ENCODE measurements around the gene ZFYVE28. TPM values are rescaled to one million over a fixed set of nuclear protein-coding genes. Genes with fewer than 3 reads are reported as not detected.

The ZFYVE28 gene
- total RNA-seq, 1 donor from 2014 or later = 0.39 TPM

DNA sequence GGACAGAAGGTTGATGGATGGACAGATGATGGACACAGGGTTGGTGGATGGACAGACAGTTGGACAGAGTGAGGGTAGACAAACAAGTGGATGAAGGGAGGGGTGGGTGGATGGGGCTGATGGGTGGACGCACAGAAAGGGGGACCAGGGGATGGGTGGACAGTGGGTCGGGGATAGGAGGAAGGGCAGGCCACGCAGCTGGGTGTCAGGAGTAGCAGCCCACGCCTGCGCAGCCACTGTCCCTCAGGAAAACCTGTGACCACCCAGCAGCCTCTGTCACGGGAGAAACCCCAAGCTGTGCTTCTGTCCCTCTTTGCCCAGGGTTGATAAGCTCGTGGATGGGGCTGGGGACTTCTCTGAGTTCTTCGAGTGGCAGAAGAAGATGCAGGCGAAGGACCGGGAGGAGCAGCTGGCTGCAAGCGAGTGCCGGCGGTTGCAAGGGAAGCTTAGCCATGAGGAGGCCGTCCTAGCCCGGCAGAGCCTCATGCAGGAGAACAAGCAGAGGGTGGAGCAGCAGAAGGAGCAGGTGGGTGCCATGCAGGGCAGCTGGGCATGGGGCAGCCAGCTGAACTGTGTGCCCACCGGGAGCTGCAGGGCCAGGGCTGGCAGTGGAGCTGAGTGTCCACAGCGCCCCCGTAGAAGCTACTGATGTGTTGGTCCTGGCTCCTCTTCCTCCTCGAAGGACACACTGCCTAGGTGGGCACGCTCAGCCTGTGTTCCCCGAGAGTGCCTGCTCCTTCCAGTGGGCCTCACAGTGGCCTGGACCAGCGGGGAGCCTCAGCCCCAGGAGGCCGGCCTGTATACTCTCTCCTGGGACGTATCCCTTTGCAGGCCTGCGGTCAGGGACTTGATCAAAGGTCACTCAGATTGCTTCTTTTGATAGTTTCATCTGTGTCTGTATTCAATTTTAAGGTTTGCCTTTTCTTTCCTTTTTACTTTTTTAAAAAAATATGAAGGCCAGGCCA, 33.7 kb upstream of the ZFYVE28 start:
- Histone ChIP-seq H3K27ac (no peak overlapping the region), H3K79me2 (ENCODE audit: low read depth) (no peaks in the 10 kb centered on the region), H3K9me3 (ENCODE audit: low read depth) (no peaks in the 10 kb centered on the region), H3F3A (ENCODE audit: low read depth) (no peaks in the 10 kb centered on the region), H3K36me3 (no peaks in the 10 kb centered on the region), H3K4me1 (no peaks in the 10 kb centered on the region), H4K20me1 (ENCODE audit: low read depth) (no peaks in the 10 kb centered on the region), H2AFZ (replicated peaks) (no peak overlapping the region), H3K27me3 (no peaks in the 10 kb centered on the region), H3K4me2 (no peak overlapping the region), H3K9ac (no peak overlapping the region), H3K4me3 (no peak overlapping the region)
- TF ChIP-seq EZH2 (IDR thresholded peaks at IDR 0.05) (no peak), EZH2phosphoT487 (IDR thresholded peaks at IDR 0.05) (no peak)
- TF ChIP-seq, protein P1, sequence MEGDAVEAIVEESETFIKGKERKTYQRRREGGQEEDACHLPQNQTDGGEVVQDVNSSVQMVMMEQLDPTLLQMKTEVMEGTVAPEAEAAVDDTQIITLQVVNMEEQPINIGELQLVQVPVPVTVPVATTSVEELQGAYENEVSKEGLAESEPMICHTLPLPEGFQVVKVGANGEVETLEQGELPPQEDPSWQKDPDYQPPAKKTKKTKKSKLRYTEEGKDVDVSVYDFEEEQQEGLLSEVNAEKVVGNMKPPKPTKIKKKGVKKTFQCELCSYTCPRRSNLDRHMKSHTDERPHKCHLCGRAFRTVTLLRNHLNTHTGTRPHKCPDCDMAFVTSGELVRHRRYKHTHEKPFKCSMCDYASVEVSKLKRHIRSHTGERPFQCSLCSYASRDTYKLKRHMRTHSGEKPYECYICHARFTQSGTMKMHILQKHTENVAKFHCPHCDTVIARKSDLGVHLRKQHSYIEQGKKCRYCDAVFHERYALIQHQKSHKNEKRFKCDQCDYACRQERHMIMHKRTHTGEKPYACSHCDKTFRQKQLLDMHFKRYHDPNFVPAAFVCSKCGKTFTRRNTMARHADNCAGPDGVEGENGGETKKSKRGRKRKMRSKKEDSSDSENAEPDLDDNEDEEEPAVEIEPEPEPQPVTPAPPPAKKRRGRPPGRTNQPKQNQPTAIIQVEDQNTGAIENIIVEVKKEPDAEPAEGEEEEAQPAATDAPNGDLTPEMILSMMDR (IDR thresholded peaks at IDR 0.05) = no peak
- no peaks in the 10 kb centered on the region for H3K9me3 Mint-ChIP-seq
- H3K36me3 Mint-ChIP-seq = no peaks in the 10 kb centered on the region
- no peak overlapping the region for H3K27ac Mint-ChIP-seq
- no peak overlapping the region for H3K4me3 Mint-ChIP-seq
- peaks cover 7% of the 10 kb centered on the region for H3K27me3 Mint-ChIP-seq (ENCODE audit: insufficient read depth, low read depth)
- H3K4me1 Mint-ChIP-seq = no peaks in the 10 kb centered on the region
- no peak for DNase-seq (ENCODE audit: low spot score)

DNA sequence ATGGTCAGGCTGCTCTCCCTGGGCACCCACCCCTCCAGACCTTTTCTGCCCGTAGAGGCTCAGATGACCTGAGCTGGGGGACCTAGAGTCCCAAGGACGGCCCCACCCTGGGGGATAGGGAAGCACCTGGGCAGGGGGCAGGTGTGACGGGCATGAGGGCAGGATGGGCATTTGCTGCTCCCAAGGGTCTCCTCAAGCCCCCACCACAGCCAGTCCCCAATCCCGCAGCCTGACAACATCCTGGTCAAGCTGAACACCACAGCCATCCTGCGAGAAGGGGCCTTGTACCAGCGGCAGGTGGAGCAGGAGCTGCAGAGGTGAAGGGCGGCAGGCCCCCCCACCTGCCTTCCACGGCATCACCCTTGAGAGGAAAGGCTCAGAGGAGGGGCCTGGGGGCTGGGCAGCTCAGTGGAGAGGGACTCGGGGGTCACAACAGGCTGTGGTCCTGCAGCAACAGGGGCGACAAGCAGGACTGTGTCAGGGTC, 32.6 kb upstream of the ZFYVE28 start:
- Histone ChIP-seq H3K4me3 (no peak overlapping the region), H3F3A (ENCODE audit: low read depth) (no peaks in the 10 kb centered on the region), H2AFZ (replicated peaks) (no peak overlapping the region), H4K20me1 (ENCODE audit: low read depth) (no peaks in the 10 kb centered on the region), H3K27me3 (no peaks in the 10 kb centered on the region), H3K9ac (no peak overlapping the region), H3K4me2 (no peak overlapping the region), H3K4me1 (no peaks in the 10 kb centered on the region), H3K9me3 (ENCODE audit: low read depth) (no peaks in the 10 kb centered on the region), H3K79me2 (ENCODE audit: low read depth) (no peaks in the 10 kb centered on the region), H3K36me3 (no peaks in the 10 kb centered on the region), H3K27ac (no peak overlapping the region)
- Mint-ChIP-seq H3K27me3 (ENCODE audit: insufficient read depth, low read depth) (peaks cover 7% of the 10 kb centered on the region), H3K27ac (no peak overlapping the region), H3K4me3 (no peak overlapping the region), H3K9me3 (no peaks in the 10 kb centered on the region), H3K36me3 (no peaks in the 10 kb centered on the region), H3K4me1 (no peaks in the 10 kb centered on the region)
- TF ChIP-seq, protein P1 (IDR thresholded peaks at IDR 0.05) = no peak
- TF ChIP-seq EZH2phosphoT487 (IDR thresholded peaks at IDR 0.05) (no peak), EZH2 (IDR thresholded peaks at IDR 0.05) (no peak)
- no peak for DNase-seq (ENCODE audit: low spot score)

DNA sequence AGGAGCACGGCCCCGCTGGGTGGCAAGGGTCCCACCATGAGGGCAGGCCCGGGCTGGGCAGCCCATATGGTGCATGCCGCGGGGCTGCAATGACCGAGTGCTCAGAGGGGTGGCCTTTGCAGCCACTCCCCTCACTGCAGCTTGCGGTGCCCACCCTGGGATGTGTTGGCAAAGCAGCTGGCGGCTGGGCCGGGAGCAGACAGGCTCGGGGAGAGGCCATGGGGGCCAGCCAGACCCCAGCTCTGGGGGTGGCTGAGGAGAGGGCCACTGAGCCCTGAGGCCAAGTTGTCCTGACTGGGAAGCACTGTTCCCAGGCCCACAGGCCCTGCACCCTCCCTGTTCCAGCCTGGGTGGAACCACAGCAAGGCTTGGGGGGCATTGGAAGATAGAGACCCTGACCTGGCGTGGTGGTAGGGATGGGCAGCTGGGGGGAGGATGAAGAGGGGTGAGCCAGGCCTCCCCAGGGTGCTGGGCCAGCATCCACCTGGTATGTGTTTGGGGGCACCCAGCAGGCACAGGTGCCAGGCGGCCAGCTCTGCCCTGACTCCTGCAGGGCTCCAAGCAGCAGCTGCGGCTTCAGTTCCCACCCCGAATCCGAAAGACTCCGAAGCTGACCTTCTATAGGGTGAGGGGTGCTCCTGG, 32.1 kb upstream of the ZFYVE28 start:
- Mint-ChIP-seq H3K27ac (no peak overlapping the region), H3K9me3 (no peaks in the 10 kb centered on the region)
- DNase-seq (ENCODE audit: low spot score) = no peak

More for the DNA sequence above, 32.1 kb upstream of the ZFYVE28 start:
- TF ChIP-seq EZH2 (IDR thresholded peaks at IDR 0.05) (no peak), EZH2phosphoT487 (IDR thresholded peaks at IDR 0.05) (no peak)
- TF ChIP-seq, protein P1 (IDR thresholded peaks at IDR 0.05) = no peak
- Histone ChIP-seq H4K20me1 (ENCODE audit: low read depth) (no peaks in the 10 kb centered on the region), H3K27me3 (no peaks in the 10 kb centered on the region), H2AFZ (replicated peaks) (no peak overlapping the region), H3F3A (ENCODE audit: low read depth) (no peaks in the 10 kb centered on the region), H3K4me1 (no peaks in the 10 kb centered on the region), H3K4me2 (no peak overlapping the region), H3K9ac (no peak overlapping the region), H3K36me3 (no peaks in the 10 kb centered on the region), H3K27ac (no peak overlapping the region), H3K4me3 (no peak overlapping the region), H3K9me3 (ENCODE audit: low read depth) (no peaks in the 10 kb centered on the region), H3K79me2 (ENCODE audit: low read depth) (no peaks in the 10 kb centered on the region)
- no peaks in the 10 kb centered on the region for H3K36me3 Mint-ChIP-seq
- H3K4me1 Mint-ChIP-seq = no peaks in the 10 kb centered on the region
- peaks cover 7% of the 10 kb centered on the region for H3K27me3 Mint-ChIP-seq (ENCODE audit: insufficient read depth, low read depth)
- H3K4me3 Mint-ChIP-seq = no peak overlapping the region
